ENCODE data around the gene CACNA2D1. TPM values are rescaled to one million over a fixed set of nuclear protein-coding genes. Genes with fewer than 3 reads are reported as not detected.

Gene CACNA2D1
- total RNA-seq, 1 experiment from 2014 or later: not detected

DNA sequence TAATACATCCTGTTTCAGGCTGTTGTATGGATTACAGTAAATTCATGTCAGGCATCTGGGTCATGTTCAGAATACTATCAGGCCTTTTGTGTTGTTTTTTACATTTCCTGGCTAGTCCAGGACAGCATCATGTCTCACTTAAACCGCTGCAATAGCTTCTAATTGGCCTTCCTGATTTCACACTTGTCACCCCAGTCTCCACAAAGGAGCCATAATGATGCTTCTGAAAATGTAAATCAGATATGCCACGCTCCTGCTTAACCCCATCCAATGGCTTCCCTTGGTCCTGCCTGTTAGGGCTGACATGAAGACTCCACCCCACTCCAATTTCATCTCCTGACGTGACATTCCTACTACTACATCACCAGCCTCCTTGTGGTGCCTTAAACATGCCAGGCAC, 220.0 kb downstream of the CACNA2D1 start:
- DNase-seq: no peak
- H3K9me3 ChIP-seq (ENCODE audit: low read length): peaks cover 6% of the 10 kb centered on the region
- no peaks in the 10 kb centered on the region for H4K20me1 ChIP-seq (ENCODE audit: insufficient read depth, low read depth, low read length)
- H3K27ac ChIP-seq (ENCODE audit: low read length): no peak overlapping the region
- H3K4me1 ChIP-seq (ENCODE audit: low read length): no peaks in the 10 kb centered on the region
- H3K4me2 ChIP-seq (ENCODE audit: low read depth, low read length, poor library complexity, severe bottlenecking): no peak overlapping the region
- no peak overlapping the region for H3K9ac ChIP-seq (ENCODE audit: low read length)
- H3K27me3 ChIP-seq (ENCODE audit: low read length): no peaks in the 10 kb centered on the region
- no peaks in the 10 kb centered on the region for H3K79me2 ChIP-seq (ENCODE audit: low read length)
- H3K9me2 ChIP-seq (replicated peaks; ENCODE audit: insufficient read depth, low read length): 0 out of 2 replicates have a peak, but pooled peaks cover 4% of the 10 kb centered on the region
- no peaks in the 10 kb centered on the region for H3K36me3 ChIP-seq (ENCODE audit: insufficient read depth, low read length)
- H2AFZ ChIP-seq (ENCODE audit: low read length): no peak overlapping the region
- no peak overlapping the region for H3K4me3 ChIP-seq (ENCODE audit: low read length)

DNA sequence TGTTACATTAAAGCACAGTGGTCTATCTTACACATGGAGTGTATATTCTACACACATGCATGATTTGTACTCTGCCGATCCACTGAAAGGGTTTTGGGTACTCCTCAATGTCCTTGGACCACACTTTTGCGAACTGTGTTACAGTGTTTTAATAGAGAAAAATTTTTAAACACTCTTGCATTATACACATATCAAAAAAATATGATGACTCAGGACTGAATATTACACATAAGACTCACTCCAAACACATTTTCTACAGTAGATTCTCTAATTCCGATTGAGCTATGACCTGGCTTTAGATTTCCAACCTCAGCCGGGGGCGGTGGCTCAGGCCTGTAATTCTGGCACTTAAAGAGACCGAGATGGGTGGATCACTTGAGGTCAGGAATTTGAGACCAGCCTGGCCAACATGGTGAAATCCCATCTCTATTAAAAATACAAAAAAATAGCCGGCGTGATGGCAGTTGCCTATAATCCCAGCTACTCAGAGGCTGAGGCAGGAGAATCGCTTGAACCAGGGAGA, 222.4 kb downstream of the CACNA2D1 start:
- no peaks in the 10 kb centered on the region for H3K27me3 ChIP-seq (ENCODE audit: low read length)
- H3K79me2 ChIP-seq (ENCODE audit: low read length): no peaks in the 10 kb centered on the region
- no peak for DNase-seq
- H3K4me2 ChIP-seq (ENCODE audit: low read depth, low read length, poor library complexity, severe bottlenecking): no peak overlapping the region
- no peak overlapping the region for H3K4me3 ChIP-seq (ENCODE audit: low read length)
- no peak overlapping the region for H3K27ac ChIP-seq (ENCODE audit: low read length)
- no peaks in the 10 kb centered on the region for H4K20me1 ChIP-seq (ENCODE audit: insufficient read depth, low read depth, low read length)
- H2AFZ ChIP-seq (ENCODE audit: low read length): no peak overlapping the region
- H3K9me3 ChIP-seq (ENCODE audit: low read length): peaks cover 6% of the 10 kb centered on the region
- no peak overlapping the region for H3K9ac ChIP-seq (ENCODE audit: low read length)
- H3K9me2 ChIP-seq (replicated peaks; ENCODE audit: insufficient read depth, low read length): no peaks in the 10 kb centered on the region
- H3K4me1 ChIP-seq (ENCODE audit: low read length): no peaks in the 10 kb centered on the region
- H3K36me3 ChIP-seq (ENCODE audit: insufficient read depth, low read length): no peaks in the 10 kb centered on the region

DNA sequence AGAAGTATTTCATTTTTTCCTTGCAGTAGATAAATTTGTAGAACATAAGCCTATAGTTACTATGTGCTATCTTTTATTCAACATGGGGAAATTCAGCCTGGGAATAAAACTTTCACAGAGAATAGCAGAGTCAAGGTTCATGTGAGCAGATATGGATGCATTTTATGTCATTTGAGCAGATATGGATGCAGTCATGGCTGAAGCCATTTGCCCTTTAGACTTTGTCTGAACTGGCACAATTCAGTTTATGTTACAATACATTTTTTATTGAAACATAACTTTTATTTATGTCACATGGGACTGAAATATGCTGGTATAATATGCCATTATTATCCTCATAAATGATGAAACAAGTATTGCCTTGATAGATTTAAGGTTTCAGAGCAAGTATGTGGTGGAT, 231.1 kb downstream of the CACNA2D1 start:
- H3K9me3 ChIP-seq (ENCODE audit: low read length): peaks cover 20% of the 10 kb centered on the region; the same call in 1 of the 2 replicates
- no peak overlapping the region for H2AFZ ChIP-seq (ENCODE audit: low read length)
- no peaks in the 10 kb centered on the region for H3K79me2 ChIP-seq (ENCODE audit: low read length)
- H3K9ac ChIP-seq (ENCODE audit: low read length): no peak overlapping the region
- H3K9me2 ChIP-seq (replicated peaks; ENCODE audit: insufficient read depth, low read length): no peaks in the 10 kb centered on the region; the same call in 1 of the 2 replicates
- DNase-seq: no peak
- H3K4me2 ChIP-seq (ENCODE audit: low read depth, low read length, poor library complexity, severe bottlenecking): no peak overlapping the region
- no peak overlapping the region for H3K4me3 ChIP-seq (ENCODE audit: low read length)
- H3K27ac ChIP-seq (ENCODE audit: low read length): no peak overlapping the region
- no peaks in the 10 kb centered on the region for H3K27me3 ChIP-seq (ENCODE audit: low read length)
- no peaks in the 10 kb centered on the region for H3K36me3 ChIP-seq (ENCODE audit: insufficient read depth, low read length)
- H3K4me1 ChIP-seq (ENCODE audit: low read length): no peaks in the 10 kb centered on the region
- H4K20me1 ChIP-seq (ENCODE audit: insufficient read depth, low read depth, low read length): no peaks in the 10 kb centered on the region

- peaks cover 24% of the 10 kb centered on the region for H3K9me3 ChIP-seq (ENCODE audit: low read length)
- no peak overlapping the region for H3K9ac ChIP-seq (ENCODE audit: low read length)
- no peak overlapping the region for H3K4me3 ChIP-seq (ENCODE audit: low read length)
- no peak overlapping the region for H3K4me2 ChIP-seq (ENCODE audit: low read depth, low read length, poor library complexity, severe bottlenecking)
- H3K27ac ChIP-seq (ENCODE audit: low read length): no peak overlapping the region
- H3K79me2 ChIP-seq (ENCODE audit: low read length): no peaks in the 10 kb centered on the region
- H4K20me1 ChIP-seq (ENCODE audit: insufficient read depth, low read depth, low read length): no peaks in the 10 kb centered on the region
- H3K27me3 ChIP-seq (ENCODE audit: low read length): no peaks in the 10 kb centered on the region
- no peak for DNase-seq
- no peaks in the 10 kb centered on the region for H3K4me1 ChIP-seq (ENCODE audit: low read length)
- H3K36me3 ChIP-seq (ENCODE audit: insufficient read depth, low read length): no peaks in the 10 kb centered on the region
- H2AFZ ChIP-seq (ENCODE audit: low read length): no peak overlapping the region
- H3K9me2 ChIP-seq (replicated peaks; ENCODE audit: insufficient read depth, low read length): no peaks in the 10 kb centered on the region; the same call in 1 of the 2 replicates
Measured at GRCh38 chr7:82211333-82211732, 232.2 kb downstream of the CACNA2D1 start.

DNA sequence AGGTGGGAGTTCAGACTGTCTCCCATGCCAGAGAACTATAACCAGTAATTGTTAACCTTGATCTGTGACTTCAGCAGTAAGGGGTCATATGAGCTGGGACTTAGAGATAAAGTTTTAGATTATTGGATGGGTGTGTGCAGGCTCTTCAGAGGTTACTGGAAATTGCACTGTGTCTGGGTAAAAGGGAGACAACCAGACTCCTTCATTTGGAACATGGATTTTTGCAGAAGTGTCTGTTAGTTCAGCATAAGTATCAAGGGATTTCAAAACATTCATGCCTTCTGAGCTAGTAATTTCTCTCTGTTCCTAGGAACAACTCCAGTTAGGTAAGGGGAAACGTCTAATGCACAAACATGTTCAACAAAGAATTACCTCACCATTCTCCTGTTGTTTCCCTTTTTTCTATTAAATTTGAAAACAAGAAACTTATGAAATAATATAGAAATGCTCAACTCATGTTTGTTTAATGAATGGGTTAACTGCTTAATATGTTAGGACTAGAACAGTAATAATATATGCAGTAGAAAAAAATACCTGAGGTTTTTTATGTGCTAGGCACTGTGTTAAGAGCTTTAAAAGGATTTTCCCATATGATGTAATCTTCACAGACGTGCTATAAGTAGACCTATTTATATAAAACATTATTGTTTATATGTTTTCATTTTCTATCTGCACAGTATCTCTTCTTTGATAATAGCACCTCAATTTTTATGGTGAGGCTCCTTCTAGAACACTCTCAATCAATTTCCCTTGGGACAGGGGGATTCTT, 233.0 kb downstream of the CACNA2D1 start:
- H3K9ac ChIP-seq (ENCODE audit: low read length): no peak overlapping the region
- H3K27ac ChIP-seq (ENCODE audit: low read length): no peak overlapping the region
- no peaks in the 10 kb centered on the region for H3K79me2 ChIP-seq (ENCODE audit: low read length)
- H2AFZ ChIP-seq (ENCODE audit: low read length): no peak overlapping the region
- no peaks in the 10 kb centered on the region; the same call in 1 of the 2 replicates for H3K9me2 ChIP-seq (replicated peaks; ENCODE audit: insufficient read depth, low read length)
- no peaks in the 10 kb centered on the region for H3K36me3 ChIP-seq (ENCODE audit: insufficient read depth, low read length)
- H4K20me1 ChIP-seq (ENCODE audit: insufficient read depth, low read depth, low read length): no peaks in the 10 kb centered on the region
- no peak overlapping the region for H3K4me2 ChIP-seq (ENCODE audit: low read depth, low read length, poor library complexity, severe bottlenecking)
- H3K27me3 ChIP-seq (ENCODE audit: low read length): no peaks in the 10 kb centered on the region
- DNase-seq: no peak
- no peaks in the 10 kb centered on the region for H3K4me1 ChIP-seq (ENCODE audit: low read length)
- peaks cover 19% of the 10 kb centered on the region for H3K9me3 ChIP-seq (ENCODE audit: low read length)
- no peak overlapping the region for H3K4me3 ChIP-seq (ENCODE audit: low read length)

DNA sequence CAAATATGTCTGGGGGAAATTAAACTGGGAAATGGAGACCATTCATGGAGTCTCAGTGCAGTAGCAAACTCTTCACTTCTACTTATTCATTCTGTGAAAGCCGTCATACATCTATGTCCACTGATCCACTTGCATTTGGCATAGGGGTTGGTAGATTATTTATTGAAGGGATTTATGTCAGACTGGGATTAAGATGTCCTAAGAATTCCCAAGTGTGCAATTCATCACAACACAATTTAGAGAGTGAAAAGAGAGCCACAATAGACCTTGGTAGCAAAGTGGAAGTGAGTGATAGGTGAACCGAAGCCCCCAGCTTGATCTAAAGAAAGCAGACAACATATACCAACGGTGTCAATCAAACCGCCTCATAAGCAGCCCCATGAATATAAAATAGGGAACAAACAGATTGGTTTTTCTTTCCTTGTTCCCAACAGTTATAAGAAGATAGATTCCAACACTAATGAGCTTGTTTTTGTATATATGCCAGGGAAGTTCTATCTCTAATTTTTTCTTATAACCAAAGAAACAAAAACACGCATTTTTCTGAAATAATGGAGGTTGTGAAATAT, 234.3 kb downstream of the CACNA2D1 start:
- Histone ChIP-seq H4K20me1 (ENCODE audit: insufficient read depth, low read depth, low read length) (no peaks in the 10 kb centered on the region), H2AFZ (ENCODE audit: low read length) (no peak overlapping the region), H3K4me3 (ENCODE audit: low read length) (no peak overlapping the region), H3K9ac (ENCODE audit: low read length) (no peak overlapping the region), H3K27me3 (ENCODE audit: low read length) (no peaks in the 10 kb centered on the region), H3K79me2 (ENCODE audit: low read length) (no peaks in the 10 kb centered on the region), H3K9me3 (ENCODE audit: low read length) (peaks cover 26% of the 10 kb centered on the region), H3K4me1 (ENCODE audit: low read length) (no peaks in the 10 kb centered on the region), H3K4me2 (ENCODE audit: low read depth, low read length, poor library complexity, severe bottlenecking) (no peak overlapping the region), H3K36me3 (ENCODE audit: insufficient read depth, low read length) (no peaks in the 10 kb centered on the region), H3K27ac (ENCODE audit: low read length) (no peak overlapping the region), H3K9me2 (replicated peaks; ENCODE audit: insufficient read depth, low read length) (no peaks in the 10 kb centered on the region; the same call in 1 of the 2 replicates)
- DNase-seq: no peak

- Histone ChIP-seq H3K27me3 (ENCODE audit: low read length) (no peaks in the 10 kb centered on the region), H3K9ac (ENCODE audit: low read length) (no peak overlapping the region), H3K4me3 (ENCODE audit: low read length) (no peak overlapping the region), H3K27ac (ENCODE audit: low read length) (no peak overlapping the region), H3K4me2 (ENCODE audit: low read depth, low read length, poor library complexity, severe bottlenecking) (no peak overlapping the region), H3K79me2 (ENCODE audit: low read length) (no peaks in the 10 kb centered on the region), H3K9me3 (ENCODE audit: low read length) (peaks cover 31% of the 10 kb centered on the region), H3K36me3 (ENCODE audit: insufficient read depth, low read length) (no peaks in the 10 kb centered on the region), H3K9me2 (replicated peaks; ENCODE audit: insufficient read depth, low read length) (no peaks in the 10 kb centered on the region), H4K20me1 (ENCODE audit: insufficient read depth, low read depth, low read length) (no peaks in the 10 kb centered on the region), H3K4me1 (ENCODE audit: low read length) (no peaks in the 10 kb centered on the region), H2AFZ (ENCODE audit: low read length) (no peak overlapping the region)
- no peak for DNase-seq
Measured at GRCh38 chr7:82204694-82205093, 238.9 kb downstream of the CACNA2D1 start.

DNA sequence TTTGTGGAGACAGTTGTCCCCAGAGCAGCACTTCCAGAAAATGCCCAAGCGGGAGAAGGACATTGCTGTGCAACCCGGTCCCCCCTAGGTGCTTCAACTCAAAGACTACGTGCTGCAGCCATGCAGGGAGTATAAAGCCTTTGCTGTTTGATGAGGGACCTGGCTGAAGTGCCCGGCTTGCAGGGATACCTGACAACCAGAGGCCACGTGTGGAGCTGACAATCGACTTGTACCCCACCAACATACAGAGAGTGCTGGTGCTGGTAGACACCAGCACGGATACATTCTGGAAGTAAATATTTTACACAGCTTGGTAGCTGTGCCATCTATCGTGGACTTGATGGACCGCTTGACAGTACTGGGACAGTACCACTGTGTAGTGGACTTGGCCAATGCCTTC, 240.6 kb downstream of the CACNA2D1 start:
- no peak overlapping the region for H3K27ac ChIP-seq (ENCODE audit: low read length)
- H3K36me3 ChIP-seq (ENCODE audit: insufficient read depth, low read length): no peaks in the 10 kb centered on the region
- H3K9me3 ChIP-seq (ENCODE audit: low read length): peaks cover 39% of the 10 kb centered on the region
- H3K9ac ChIP-seq (ENCODE audit: low read length): no peak overlapping the region
- no peaks in the 10 kb centered on the region for H3K27me3 ChIP-seq (ENCODE audit: low read length)
- no peaks in the 10 kb centered on the region for H3K9me2 ChIP-seq (replicated peaks; ENCODE audit: insufficient read depth, low read length)
- H3K4me2 ChIP-seq (ENCODE audit: low read depth, low read length, poor library complexity, severe bottlenecking): no peak overlapping the region
- no peaks in the 10 kb centered on the region for H3K4me1 ChIP-seq (ENCODE audit: low read length)
- DNase-seq: no peak
- H3K4me3 ChIP-seq (ENCODE audit: low read length): no peak overlapping the region
- H3K79me2 ChIP-seq (ENCODE audit: low read length): no peaks in the 10 kb centered on the region
- H2AFZ ChIP-seq (ENCODE audit: low read length): no peak overlapping the region
- H4K20me1 ChIP-seq (ENCODE audit: insufficient read depth, low read depth, low read length): no peaks in the 10 kb centered on the region

All from Karpas-422 (cell line).